HFFc6 (cell line): ENCODE results near the gene BBS12. TPM values are rescaled to one million over a fixed set of nuclear protein-coding genes. Genes with fewer than 3 reads are reported as not detected.

Experiments used
- DNase-seq: peaks from one replicate; pipeline ENCODE4 v3.0.0-alpha.2; 2018
- H3K27ac Mint-ChIP-seq: 2 replicates; pipeline ENCODE4 v1.8.0; 2020; ENCODE audit warnings: mild to moderate bottlenecking, mixed read lengths
- H3K27me3 Mint-ChIP-seq: 2 replicates; pipeline ENCODE4 v1.8.0; 2021; ENCODE audit warnings: mild to moderate bottlenecking, moderate library complexity, mixed read lengths; ENCODE audit not compliant: insufficient read depth
- H3K36me3 Mint-ChIP-seq: 2 replicates; pipeline ENCODE4 v1.8.0; 2021; ENCODE audit warnings: low read depth, mixed read lengths
- H3K4me1 Mint-ChIP-seq: 2 replicates; pipeline ENCODE4 v1.8.0; 2020; ENCODE audit warnings: low read depth, mixed read lengths
- H3K4me3 Mint-ChIP-seq: 2 replicates; pipeline ENCODE4 v1.8.0; 2020; ENCODE audit warnings: mild to moderate bottlenecking, moderate library complexity, mixed read lengths
- H3K9me3 Mint-ChIP-seq: 2 replicates; pipeline ENCODE4 v1.8.0; 2020; ENCODE audit warnings: mild to moderate bottlenecking, mixed read lengths
- total RNA-seq, 6 experiments: library from RNA; stranded (reverse); fragmentation: NEBNext Ultra II Directional; extraction: Animal tissue kit (Norgen Biotek cat#: 25700); gene quantifications; 2 replicates in 1 of 6; 3 replicates in 5 of 6; pipeline ENCODE4 v1.2.3, GENCODE V29; 2021
- TF ChIP-seq, protein P1 (sequence below): fragments of 200-600 bp; sonication (generic); IDR thresholded peaks from 2 replicates; pipeline ENCODE4 v1.5.0; 2021; ENCODE audit warnings: antibody characterized with exemption, mild to moderate bottlenecking

The BBS12 gene
- total RNA-seq, 6 experiments from 2014 or later, result 2.0 to 3.1 (median 2.4) TPM

GRCh38 chr4:122706511-122706910 lies 26.0 kb upstream of the BBS12 start:
- Mint-ChIP-seq H3K27ac (no peak overlapping the region), H3K27me3 (peaks cover 3% of the 10 kb centered on the region), H3K9me3 (no peaks in the 10 kb centered on the region), H3K36me3 (no peaks in the 10 kb centered on the region), H3K4me3 (no peak overlapping the region), H3K4me1 (peaks cover 16% of the 10 kb centered on the region)
- DNase-seq, result no peak
- TF ChIP-seq, protein P1, sequence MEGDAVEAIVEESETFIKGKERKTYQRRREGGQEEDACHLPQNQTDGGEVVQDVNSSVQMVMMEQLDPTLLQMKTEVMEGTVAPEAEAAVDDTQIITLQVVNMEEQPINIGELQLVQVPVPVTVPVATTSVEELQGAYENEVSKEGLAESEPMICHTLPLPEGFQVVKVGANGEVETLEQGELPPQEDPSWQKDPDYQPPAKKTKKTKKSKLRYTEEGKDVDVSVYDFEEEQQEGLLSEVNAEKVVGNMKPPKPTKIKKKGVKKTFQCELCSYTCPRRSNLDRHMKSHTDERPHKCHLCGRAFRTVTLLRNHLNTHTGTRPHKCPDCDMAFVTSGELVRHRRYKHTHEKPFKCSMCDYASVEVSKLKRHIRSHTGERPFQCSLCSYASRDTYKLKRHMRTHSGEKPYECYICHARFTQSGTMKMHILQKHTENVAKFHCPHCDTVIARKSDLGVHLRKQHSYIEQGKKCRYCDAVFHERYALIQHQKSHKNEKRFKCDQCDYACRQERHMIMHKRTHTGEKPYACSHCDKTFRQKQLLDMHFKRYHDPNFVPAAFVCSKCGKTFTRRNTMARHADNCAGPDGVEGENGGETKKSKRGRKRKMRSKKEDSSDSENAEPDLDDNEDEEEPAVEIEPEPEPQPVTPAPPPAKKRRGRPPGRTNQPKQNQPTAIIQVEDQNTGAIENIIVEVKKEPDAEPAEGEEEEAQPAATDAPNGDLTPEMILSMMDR, result no peak

DNA sequence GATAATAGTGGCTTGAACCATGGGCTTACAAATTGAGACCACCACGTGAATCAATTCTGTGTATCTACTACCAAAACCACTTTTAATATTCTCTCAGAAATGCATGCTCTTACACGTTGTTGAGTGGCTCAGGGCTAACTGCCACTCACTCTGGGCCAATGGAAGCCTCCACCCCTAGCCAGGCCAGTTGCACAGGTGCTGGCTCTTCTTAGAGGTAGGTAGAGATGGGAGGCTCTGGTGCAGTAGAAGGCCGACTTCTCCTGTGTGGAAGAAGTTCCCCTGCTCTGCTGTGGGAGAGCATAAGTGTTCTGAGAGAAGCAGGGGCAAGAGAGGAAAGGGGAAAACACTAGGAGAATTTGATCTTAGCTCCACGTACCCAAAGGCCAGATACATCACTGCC lies 25.0 kb upstream of the BBS12 start:
- Mint-ChIP-seq H3K4me1 (peaks cover 16% of the 10 kb centered on the region), H3K27me3 (peaks cover 3% of the 10 kb centered on the region), H3K9me3 (no peaks in the 10 kb centered on the region), H3K36me3 (no peaks in the 10 kb centered on the region), H3K4me3 (no peak overlapping the region), H3K27ac (no peak overlapping the region)
- DNase-seq, result no peak
- TF ChIP-seq, protein P1, result no peak

GRCh38 chr4:122709236-122709635 lies 23.3 kb upstream of the BBS12 start:
- TF ChIP-seq, protein P1, result no peak
- no peak overlapping the region for H3K4me3 Mint-ChIP-seq
- peaks cover 16% of the 10 kb centered on the region for H3K4me1 Mint-ChIP-seq
- no peak for DNase-seq
- peaks cover 3% of the 10 kb centered on the region for H3K27me3 Mint-ChIP-seq
- no peaks in the 10 kb centered on the region for H3K9me3 Mint-ChIP-seq
- H3K27ac Mint-ChIP-seq, result no peak overlapping the region
- no peaks in the 10 kb centered on the region for H3K36me3 Mint-ChIP-seq

DNA sequence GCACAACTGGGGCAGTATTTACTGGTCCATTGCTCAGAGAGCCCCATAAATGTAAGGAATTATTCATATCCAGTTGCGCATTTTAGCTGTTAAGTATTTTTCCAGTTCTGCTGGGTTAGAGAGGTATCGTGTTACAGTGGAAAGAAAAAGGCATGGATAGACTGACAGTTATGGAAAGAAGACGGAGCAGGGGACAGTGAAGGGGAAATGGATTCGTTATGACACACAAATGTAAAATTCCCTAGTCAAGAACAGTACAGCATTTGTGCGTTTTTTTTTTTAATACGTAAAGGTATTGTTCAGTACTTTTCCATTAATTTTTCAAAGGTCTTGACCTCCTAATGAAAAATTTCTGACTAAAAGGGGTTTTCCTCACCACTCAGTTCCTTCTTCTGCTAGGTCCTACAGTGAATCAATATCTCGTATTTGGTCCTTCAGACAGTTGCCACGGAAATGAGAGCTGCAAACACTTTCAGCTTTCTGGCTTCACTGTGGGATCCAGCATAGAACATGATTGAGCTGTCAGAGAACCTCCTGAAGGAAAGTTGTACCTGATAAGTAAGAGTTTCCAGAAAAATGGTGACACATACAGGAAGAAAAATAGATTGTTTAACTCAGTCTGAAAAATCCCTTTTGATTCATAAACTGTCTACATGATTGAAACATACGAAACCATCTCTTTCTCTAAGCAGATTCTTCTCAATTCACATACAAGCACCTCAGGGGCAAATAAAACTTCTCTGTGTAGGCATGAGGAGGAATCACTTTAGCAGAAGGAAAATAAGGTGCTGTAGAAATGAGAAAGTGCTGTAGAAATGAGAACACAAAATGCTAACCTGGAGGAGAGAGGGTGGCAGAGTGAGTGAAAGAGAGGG lies 21.8 kb upstream of the BBS12 start:
- Mint-ChIP-seq H3K9me3 (no peaks in the 10 kb centered on the region), H3K27ac (no peak overlapping the region), H3K4me3 (peak overlapping the region; percentile 45), H3K27me3 (peaks cover 2% of the 10 kb centered on the region; the same call in 1 of the 2 replicates), H3K36me3 (no peaks in the 10 kb centered on the region), H3K4me1 (peaks cover 12% of the 10 kb centered on the region)
- DNase-seq, result no peak
- TF ChIP-seq, protein P1, result no peak

DNA sequence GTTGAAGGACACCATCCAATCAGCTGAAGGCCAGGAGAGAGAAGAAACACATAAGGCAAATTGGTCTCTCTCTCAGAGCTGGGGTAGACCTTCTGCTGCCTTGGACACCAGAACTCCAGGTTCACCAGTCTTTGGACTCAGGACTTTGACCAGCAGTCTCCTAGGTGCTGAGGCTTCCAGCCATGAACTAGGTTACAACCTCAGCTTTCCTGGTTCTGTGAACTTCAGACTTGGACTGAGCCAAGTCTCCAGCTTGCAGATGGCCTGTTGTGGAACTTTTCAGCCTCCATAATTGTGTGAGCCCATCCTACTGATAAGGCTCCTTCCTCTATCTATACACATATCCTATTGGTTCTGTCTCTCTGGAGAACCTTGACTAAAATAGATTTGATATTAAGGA lies 20.6 kb upstream of the BBS12 start:
- Mint-ChIP-seq H3K4me3 (no peak overlapping the region), H3K4me1 (peaks cover 17% of the 10 kb centered on the region), H3K9me3 (no peaks in the 10 kb centered on the region), H3K36me3 (no peaks in the 10 kb centered on the region), H3K27me3 (no peaks in the 10 kb centered on the region), H3K27ac (no peak overlapping the region)
- TF ChIP-seq, protein P1, result no peak
- DNase-seq, result no peak
